ENCODE data around the gene CFAP46.
"Not testable (repeated sequence)": the region's sequence is repeated elsewhere in the genome, so short reads cannot be mapped to it uniquely, and the experiment has no call there.

The CFAP46 gene

DNA sequence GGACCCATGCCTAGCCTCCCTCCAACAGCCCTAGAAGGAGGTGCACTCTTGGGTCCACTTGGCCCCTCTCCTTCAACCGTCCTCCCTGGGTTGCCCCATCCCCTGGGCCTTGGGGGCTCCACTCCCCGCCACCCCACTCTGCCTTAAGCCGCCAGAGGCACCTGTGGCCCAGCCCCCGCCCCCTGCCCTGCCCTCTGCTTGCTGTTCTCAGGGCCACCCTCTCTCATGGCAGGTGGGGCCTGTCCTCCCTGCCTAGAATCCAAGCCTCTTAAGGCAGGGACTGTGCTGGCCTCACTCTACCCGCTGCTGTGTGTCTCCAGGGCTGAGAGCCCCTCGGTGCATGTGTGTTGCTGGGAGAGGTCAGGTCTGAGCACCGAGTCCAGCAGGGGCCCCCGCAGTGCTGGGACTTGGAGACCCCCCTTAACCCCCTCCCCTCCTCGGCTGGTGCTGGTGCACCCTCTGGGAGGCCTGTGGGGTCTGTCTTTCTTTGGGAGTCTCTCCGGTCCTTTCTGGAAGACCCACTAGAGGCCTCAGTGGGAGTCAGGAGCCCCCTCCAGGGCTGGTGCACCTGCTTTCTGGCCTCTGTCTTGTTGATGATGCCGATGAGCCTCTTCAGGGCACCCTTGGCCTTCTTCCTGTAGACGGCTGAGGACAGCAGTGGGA lies 43.8 kb downstream of the CFAP46 start:
- no peak for DNase-seq

DNA sequence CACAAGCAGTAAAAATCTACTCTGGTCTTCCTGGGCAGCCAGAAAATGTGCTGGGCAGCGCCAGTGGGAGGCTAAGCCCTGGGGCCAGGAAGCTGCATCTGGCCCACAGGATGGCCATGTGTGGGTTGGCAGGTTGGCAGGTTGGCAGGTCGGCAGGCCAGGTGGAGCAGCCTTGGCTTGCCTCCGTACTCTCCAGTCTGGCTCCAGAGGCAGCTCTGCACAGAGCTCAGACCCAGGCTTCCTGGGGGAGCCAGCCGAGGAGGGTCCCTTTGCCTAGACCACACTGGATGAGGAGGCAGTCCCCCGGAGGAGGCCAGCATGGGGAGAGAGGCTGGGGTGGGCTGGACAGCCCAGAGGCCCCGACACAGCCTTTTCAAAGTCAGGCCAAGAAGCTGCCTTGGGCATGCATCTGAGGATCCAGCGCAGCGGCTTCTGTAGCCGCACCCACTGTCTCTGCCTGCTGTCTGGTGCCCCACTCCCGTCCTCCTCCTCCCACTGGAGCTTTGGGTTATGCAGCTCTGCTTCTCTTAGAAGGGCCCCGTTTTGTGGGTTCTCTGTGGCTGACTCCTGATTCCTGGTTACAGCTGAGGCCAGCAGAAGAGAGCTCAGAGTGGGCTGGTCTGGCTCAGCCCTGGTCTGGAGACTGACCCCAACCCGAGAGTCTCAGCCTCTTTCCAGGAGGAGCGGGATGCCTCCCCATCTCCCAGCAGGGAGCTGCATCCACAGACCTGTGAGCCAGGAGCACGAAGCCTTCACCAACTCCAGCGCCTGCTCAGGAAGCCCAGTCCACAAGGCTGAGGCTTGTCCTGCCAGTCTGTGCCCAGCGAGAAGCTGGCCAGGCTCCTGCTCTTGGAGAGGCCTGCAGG lies 44.6 kb downstream of the CFAP46 start:
- no peak for DNase-seq

DNA sequence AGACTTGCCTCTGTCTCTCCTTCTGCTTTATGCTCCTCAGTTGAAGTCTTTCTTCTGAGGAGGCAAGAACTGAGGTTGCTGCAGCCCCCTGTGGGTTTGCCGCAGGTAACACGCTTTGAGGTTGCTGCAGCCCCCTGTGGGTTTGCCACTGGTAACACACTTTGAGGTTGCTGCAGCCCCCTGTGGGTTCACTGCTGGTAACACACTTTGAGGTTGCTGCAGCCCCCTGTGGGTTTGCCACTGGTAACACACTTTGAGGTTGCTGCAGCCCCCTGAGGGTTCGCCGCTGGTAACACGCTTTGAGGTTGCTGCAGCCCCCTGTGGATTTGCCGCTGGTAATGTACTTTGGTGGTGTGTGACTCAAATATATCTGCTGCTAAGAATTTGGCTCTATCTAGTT lies 48.6 kb downstream of the CFAP46 start:
- DNase-seq: not testable (repeated sequence)

DNA sequence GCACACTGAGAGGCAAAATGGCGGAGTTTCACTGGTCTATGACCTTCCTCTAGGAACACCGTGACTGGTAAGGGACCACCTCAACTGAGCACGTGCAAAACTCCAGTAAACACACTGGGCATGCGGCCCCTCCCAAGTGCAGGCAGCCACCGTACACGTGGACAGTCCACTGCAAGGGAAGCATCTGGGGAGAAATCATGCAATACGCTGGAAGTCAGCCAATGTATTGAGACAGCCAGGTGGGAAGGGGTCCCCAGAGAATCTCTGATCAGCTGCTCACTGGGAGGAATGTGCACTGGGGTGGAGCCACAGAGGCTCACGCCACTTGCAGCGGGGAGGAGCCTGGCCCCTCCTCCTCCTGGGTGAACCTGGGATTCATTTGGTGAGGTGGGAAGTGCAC lies 49.3 kb downstream of the CFAP46 start:
- no peak for DNase-seq

DNA sequence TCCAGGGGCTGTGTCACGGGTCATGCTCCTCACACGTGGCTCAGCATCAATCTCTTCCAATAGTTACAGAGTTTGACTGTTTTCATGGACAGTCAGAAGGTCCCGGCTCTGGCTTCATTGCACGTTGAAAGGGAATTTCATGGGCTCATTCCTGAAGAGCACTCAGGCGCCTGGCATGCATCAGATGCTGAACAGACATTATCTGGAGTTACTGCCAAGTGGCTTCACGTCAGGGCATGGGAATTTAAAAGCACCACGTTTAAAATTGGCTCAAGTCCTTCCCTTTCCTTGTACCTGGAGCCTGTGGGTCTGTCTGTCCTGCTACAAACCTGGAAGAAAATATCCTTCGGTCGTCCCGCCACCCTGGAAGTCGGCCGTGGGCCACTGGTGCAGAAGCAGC lies 50.4 kb downstream of the CFAP46 start:
- DNase-seq: no peak

DNA sequence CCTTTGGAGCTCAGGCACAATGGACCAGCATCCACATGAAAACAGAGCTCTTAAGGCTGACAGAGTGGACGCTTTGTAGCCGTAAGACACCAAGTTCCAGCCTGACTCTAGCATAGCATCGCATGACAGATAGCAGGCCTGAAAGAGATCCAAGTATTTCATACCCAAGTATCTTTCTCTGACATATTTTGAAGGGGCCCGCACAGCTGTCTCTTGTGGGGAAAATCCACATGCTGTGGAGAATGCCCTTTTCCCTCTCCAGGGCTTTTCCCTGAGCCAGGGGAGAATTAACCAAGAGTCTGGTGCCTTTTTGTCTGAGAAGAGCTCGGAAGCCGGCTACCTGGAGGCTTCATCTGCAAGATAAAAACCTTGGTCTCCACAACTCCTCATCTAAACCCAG lies 51.0 kb downstream of the CFAP46 start:
- DNase-seq: no peak

DNA sequence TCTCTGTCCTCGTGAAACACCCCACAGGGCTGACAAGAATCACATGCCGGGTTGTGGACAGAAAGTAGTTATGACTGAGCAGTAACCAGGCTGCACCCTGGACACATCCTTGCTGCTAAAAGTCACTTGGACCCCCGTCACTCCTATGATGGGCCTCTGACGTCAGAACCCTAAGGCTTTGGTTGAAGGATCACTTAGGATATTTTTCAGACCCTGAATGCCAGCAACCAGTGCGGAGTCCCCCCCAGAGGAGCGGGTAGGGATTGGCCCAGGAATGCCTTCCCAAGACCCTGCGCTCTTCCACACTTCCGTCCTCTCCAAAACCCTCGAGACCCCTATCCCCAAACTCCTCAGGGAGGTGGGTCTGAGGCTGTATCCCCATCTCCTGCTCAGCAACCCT lies 52.1 kb downstream of the CFAP46 start:
- DNase-seq: no peak

DNA sequence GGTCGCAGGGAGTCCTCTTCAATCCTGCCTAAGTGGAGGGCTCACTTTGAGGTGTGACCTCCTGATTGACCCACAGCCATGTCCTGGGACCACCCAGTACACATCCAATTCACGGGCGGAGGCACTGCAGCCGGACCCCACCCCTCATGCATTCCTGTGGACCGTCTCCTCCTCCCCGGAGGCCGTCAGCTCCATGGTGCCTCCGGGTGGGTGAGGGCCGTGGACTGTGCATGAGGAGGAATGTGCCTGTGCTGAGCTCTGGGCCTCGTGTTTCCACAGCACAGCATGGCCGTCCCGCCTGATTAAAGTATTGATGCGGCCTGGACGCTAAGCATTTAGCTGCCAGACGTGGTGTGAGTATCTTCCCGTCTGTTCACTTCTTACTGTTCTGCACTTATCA lies 52.8 kb downstream of the CFAP46 start:
- DNase-seq: no peak

DNA sequence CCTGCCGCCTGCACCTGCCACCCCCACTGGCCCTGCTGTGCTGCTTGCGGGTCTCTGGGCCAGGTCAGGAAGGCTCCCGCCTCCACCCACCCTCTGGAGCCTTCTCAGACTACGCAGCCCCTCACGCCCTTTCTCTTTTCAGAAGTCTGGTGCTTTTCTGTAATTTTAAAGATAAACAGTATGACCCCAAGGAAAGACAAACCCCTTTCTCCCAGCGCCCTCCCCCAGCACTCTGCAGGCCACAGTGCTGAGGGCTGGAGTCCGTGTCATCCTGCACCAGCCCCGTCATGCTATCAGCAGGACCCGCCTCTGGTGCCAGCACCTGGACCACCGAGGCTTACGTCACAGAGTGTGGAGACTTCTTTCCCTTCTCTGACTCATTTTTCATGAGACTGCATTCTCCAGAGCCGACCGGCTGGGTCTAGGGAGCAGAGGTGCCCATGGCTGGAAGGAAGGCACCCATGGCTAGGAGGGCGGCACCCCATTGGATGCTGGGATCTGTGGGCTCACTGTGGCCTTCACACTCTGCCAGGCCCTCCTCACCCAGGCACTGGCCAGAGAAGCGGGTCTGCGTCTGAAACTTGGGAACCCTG lies 53.4 kb downstream of the CFAP46 start:
- DNase-seq: no peak

DNA sequence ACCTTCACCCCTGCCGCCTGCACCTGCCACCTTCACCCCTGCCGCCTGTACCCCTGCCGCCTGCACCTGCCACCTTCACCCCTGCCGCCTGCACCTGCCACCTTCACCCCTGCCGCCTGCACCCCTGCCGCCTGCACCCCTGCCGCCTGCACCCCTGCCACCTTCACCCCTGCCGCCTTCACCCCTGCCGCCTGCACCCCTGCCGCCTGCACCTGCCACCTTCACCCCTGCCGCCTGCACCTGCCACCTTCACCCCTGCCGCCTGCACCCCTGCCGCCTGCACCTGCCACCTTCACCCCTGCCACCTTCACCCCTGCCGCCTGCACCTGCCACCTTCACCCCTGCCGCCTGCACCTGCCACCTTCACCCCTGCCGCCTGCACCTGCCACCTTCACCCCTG lies 53.9 kb downstream of the CFAP46 start:
- DNase-seq: not testable (repeated sequence)

DNA sequence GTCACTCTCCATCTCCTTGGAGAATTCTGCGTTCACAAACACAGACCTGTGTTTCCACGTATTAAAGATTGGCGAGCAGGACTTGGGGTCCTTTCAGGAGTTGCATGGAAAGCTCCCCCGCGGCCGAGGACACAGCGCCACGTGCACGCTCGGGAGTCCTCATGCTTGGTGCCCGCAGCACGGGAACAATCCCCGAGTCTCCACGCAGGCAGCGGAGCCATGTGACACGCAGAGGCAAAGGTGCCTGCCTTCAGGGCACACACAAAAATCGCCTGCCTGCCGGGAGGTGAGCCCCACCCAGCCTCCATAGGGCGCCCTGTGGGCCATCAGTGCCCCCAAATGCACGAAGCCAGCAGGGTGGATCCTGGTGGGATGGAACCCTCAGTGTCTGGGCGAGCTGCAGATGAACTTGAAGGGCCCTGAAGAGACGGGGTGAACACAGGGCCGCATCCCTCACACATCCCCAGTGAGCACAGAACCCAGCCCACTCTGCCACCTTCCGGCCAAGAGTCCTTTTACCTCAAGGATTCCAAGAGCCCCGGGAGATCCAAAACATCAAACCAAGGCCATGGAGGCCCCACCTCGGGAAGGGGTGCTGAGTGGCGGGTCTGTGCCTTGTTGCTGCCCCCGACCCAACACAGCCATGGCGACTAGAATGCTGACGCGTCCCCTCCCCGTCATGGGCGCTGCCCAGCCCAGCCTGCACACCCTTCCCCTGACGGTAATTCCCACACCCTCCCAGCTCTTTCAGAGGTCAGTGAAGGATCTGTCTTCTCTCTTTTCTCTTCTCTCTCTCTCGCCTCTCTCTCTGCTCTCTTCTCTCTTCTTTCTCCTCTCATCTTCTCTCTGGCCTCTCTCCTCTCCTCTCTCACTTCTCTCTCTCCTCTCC lies 55.9 kb downstream of the CFAP46 start:
- DNase-seq: no peak

DNA sequence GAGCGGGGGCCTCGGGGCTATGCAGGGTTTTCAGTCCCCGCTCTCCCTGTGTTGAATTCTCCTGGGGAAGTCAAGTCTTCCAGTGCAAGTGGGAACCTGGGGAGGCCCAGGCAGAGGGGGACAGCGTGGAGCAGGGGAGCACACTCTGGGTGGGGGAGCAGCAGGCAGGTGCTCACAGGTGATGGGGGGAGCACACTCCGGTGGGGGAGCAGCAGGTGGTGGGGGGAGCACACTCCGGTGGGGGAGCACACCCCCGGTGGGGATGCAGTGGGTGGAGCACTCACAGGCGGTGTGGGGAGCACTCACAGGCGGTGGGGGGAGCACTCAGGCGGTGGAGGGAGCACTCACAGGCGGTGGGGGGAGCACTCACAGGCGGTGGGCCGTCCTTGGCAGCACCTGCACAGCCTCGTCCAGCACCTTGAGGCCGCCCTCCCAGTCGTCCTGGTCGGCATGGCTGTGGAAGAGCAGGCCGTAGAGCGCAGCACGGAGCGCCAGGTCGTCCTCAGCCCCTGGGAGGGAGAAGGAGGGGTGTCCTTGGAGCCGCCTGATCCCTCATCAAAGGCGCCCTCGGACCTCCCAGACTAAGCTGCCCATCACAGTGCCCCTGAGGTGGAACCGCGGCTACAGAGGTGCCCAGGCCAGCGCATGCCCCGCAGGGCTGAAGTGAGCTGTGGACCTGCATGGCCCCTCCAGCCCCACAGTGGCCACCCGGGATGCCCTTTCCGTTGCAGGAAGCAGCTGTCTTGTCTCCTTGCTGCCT lies 56.7 kb downstream of the CFAP46 start:
- DNase-seq: no peak

DNA sequence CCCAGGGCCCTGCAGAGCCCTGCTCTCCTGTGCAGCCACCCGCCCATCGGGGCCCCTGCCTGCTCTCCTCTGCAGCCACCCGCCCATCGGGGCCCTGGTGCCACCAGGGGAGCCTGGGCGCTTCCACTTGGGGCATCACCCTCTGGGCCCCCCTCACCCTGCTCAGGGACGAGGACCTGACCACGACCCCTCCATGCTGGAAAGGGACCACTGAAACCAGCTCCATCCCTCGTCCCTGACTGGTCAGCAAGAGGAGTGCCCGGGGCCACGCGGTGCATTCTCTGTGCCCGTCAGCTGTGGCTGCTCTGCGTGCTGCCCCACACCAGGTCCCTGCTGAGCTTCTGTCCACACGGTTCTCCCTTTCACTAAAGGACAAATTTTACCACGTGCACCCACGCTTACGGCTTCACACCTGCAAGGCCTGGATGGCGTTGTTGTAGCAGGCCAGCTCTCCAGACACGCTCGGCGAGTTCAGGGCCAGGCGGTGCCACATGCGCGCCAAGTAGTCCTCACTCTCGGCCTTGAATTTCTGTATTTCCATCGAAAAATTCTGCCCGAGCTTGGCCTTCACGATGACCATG lies 57.6 kb downstream of the CFAP46 start:
- DNase-seq: no peak

DNA sequence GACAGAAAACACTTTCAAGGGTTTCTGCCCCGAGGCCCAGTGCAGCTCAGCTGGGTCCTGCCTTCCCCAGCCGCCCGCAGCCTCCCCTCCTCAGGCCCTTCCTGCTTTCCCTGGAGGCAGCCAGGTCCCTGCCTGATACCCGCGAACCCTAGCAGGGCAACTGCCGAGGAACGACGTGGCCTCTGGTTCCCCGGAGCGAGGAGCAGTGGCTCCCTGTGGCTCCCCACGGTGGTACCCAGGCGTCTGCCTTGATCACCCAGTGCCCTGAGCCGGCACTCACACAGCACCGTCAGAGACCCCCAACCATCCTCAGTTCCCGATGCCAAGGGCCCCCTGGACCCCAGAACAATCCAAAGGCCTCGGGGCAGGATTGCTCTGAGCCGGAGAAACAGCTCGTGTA lies 58.3 kb downstream of the CFAP46 start:
- DNase-seq: no peak

DNA sequence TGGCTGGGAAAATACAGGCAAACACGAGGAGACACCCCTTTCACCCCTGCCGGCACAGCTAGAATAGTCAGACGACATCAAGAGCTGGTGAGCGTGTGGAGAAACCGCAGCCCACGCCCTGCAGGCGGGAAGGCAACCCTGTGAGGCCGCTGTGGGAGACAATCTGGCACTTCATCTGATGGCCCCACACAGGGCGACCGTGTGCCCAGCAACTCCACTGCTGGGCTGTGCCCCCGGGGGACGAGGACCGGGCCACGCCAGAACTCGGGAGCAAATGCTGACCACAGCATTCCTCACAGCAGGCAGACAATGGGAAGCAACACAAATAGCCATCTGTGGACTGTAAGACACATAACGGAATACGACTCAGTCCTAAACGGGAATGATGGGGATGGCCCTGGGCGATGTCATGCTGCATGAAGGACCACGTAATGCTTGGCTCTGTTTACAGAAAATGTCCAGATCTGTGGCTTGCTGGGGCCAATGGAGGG lies 58.9 kb downstream of the CFAP46 start:
- no peak for DNase-seq

DNA sequence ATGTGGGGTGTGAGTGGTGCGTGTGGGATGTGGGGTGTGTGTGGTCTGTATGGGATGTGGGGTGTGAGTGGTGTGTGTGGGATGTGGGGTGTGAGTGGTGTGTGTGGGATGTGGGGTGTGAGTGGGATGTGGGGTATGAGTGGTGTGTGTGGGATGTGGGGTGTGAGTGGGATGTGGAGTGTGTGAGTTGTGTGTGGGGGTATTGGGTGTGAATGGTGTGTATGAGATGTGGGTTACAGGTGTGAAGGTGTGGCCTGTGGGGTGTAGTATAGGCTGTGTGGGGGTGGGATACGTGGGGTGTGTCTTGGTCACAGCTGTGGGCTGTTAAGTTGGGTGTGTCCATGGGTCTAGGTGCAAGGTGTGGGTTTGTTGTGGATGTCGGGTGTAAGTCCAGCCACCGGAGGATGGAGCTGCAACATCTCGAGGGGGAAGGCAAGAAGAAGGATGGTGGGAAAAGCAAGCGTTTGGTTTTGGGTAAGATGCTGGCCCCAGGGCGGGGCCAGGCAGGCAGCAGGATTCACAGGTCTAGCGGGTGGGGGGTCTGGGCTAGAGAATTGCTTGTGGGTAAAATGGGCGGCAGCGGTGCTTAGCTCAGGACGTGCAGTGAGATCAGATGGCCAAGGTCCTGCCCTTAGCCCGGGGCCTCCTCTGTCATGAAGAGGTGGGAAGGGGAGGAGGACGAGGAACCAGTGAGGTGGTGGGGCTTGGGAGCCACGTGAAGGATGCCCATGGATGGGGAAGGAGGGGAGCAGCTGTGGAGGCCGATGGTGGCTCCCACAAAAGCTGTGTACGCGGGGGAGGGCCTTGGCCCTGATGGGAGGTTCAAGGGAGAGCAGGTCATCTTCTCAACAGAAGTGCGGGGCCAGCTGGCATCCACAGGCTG lies 60.1 kb downstream of the CFAP46 start:
- DNase-seq: no peak

DNA sequence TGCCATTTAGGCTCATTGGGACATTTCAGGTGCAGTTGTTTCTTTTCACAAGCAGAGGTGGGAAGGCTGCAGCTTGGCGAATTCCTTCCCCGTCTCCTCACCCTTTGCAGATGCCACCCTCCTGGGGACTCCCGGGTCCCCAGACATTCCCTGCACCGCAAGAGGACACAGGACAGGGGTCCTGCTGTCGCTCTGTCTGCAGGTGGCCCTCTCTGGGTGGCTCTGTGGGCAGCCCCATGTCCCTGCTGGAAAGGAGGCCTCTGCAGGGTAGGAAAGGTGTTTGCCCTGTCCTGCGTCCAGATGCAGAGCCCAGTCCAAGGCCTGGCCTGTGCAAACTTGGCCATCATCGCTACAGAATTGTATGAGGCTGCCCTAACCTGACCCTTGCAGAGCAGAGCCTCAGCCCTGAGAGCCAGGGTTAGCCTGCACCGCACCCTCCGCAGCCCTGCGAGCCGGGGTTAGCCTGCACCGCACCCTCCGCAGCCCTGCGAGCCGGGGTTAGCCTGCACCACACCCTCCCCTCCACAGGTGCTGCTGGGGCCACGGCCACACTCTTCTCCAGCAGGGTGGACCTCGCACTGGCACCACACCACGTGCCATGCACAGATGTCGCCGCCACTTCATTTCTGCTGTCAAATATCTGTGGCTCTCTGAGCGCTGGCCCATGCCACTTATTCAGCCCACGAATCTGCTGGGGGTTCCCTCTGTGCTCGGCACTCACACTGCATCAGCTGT lies 61.0 kb downstream of the CFAP46 start:
- DNase-seq: no peak

DNA sequence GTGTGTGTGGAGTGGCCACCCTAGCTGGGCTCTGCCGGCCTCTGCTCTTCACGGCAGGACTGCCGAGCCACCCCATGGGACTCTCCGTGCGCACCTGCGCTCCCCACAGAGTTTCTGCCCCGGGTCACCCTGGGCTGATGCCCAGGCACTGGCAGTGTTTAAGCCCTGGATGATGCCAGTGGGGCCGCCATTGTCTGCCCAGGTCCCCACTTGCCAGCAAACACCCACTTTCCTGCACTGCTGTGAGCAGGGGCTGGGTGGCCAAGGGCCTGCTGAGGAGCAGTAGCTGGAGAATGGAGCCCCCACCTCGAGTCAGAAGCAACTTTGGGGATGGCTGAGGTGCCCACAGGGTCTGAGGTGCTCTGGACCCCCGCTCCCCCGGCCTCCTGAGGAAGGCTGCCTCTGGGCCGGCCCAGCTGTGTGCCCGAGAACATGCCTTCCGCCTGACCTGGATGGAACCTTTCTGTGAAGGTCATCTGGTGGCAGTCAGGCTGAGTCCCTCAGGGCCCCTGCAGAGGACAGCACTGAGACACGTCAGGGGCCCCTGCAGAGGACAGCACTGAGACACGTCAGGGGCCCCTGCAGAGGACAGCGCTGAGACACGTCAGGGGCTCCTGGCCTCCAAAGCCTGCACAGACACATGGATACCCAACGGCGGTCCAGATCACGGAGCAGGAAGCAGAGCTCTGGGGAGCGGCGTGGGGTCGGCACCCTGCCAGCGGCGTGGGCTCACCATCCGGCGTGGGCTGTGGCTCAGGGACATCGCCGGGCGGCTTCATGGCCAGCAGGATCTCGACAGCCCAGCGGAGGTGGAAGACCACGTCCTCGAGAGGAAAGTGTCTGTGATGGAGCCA lies 62.0 kb downstream of the CFAP46 start:
- no peak for DNase-seq

All from inflammatory macrophage treated with lipopolysaccharide for 4 hours (primary cell).